HK-2 (cell line): ENCODE results near the gene SLC39A8.
"Not testable (repeated sequence)": the region's sequence is repeated elsewhere in the genome, so short reads cannot be mapped to it uniquely, and the experiment has no call there.

ENCODE experiments used
- DNase-seq: peaks from one replicate; pipeline ENCODE4 v3.0.0-alpha.2; 2018; ENCODE audit not compliant: unreplicated experiment

Gene SLC39A8

DNA sequence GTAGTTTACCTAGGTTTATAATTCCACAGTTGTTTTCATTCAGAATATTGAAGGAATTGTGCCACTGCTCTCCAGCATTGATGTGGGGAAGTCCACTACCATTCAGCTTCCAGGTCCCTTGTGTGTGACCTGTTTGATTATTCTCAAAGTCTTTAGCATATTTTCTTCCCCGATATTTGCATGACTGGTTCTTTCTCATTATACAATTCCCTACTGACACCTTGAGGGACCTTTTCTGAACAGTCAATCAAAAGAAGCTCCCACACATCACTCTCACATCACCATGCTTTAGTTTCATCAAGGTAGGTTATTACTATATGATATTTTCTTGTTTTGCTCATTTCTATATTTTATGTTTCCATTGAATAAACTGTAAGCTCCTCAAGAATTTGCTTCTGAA is 44.1 kb downstream of the SLC39A8 start:
- DNase-seq, result no peak

DNA sequence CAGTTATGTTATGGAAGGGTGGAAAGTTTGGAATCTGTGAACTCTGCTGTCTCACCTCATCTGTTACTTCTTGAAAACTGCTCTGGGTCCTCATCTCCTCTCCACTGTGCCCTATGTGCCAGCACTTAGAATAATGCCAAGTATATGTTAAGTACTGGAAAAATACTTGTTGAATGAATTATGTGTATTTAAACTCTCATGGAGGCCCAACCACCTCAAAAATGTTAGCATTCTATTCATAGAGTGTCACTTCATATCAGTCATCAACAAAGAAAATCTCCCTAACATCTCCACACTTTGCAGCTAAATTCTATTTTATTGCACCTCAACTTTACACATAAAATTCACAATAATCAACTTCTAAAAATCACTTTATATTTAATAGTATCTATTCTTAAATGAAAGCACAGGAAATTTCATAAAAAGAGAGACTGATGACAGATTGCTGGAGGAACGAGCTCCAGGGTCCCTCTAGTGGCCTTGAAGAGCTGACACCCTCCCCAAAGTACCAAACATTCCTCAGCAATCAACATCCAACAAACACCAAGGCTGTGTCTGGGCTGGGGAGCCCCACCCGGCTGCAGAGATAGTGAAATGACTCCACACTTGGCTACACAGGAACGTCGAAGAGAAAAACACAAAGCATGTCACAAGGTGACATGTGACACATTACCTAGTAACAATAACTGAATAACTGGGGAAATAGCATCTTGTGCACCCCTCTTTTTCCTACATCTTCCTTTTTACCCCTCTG is 45.8 kb downstream of the SLC39A8 start:
- DNase-seq, result peak; percentile 24

DNA sequence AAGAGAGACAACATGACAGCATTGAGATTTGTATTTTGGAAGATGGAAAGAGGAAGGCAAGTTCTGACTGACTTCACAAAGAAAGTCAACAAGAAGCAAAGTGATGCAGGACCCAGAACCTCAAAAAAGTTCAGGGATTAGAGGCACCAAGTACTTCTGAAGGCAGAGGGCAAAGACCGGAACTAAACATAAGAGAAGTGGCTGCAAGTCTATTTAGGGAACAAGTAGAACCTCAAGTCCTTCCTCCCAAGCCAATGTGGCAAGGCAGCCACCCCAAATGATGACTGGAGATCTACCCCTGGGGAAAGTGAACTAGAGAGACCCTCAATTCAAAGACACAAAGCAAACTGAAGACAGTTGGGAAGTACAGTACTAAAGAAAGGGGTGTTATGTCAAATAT is 46.6 kb downstream of the SLC39A8 start:
- no peak for DNase-seq

DNA sequence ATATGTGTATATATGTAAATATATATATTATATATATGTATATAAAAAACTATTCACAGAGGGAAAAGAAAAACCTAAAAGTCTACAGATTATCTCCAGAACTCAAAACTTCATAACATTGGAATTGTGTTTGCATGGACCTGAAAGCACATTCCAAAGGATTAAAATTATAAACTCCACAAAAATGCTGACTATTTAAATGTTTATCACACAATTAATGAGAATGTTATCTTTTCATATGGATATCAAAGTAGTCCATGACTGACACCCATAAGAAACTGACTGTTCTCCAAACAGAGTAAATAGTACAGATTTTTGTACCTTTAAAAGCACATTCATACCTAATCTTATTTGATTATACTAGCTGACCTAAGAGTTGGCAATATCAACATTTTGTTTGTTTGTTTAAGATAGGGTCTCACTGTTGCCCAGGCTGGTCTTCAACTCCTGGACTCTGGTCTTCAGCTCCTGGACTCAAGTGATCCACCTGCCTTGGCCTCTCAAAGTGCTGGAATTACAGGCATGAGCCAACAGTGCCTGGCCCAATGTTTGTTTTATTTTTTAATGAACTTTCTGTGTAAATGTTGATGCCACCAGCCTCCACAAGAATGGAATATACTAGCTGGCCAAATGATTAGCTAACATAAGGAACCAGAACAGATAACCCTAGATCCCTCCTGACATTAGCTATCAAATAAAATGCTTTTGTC is 50.0 kb downstream of the SLC39A8 start:
- no peak for DNase-seq

DNA sequence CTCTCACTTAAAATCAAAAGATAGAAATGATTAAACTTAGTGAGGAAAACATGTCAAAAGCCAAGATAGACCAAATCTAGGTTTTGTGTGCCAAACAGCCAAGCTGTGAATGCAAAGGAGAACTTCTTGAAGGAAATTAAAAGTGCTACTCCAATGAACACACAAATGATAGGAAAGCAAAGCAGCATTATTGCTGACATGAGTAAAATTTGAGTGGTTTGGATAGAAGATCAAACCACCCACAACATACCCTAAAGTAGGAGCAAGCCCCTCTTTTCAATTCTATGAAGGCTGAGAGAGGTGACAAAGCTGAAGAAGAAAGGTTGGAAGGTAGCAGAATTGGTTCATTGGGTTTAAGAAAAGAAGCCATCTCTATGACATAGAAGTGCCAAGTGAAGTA is 56.8 kb downstream of the SLC39A8 start:
- no peak for DNase-seq

DNA sequence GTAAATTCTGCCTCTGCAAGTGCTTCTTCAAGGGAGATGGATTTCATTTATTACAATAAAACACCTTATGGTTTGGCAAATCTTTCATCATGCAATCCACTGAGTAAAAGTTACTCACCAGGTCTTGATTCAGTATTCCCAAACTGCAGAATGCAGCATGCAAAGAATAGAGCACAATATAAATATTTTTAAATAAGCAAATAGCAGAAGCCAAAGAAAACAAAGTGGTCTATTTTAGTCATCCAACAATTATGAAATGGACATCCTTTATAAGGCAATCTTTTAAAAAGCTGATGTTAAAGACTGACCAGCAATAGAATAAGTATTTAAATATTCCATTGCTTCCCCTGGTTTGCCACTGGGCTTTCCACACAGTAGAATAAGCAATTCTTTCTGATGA is 59.5 kb downstream of the SLC39A8 start:
- DNase-seq, result no peak

DNA sequence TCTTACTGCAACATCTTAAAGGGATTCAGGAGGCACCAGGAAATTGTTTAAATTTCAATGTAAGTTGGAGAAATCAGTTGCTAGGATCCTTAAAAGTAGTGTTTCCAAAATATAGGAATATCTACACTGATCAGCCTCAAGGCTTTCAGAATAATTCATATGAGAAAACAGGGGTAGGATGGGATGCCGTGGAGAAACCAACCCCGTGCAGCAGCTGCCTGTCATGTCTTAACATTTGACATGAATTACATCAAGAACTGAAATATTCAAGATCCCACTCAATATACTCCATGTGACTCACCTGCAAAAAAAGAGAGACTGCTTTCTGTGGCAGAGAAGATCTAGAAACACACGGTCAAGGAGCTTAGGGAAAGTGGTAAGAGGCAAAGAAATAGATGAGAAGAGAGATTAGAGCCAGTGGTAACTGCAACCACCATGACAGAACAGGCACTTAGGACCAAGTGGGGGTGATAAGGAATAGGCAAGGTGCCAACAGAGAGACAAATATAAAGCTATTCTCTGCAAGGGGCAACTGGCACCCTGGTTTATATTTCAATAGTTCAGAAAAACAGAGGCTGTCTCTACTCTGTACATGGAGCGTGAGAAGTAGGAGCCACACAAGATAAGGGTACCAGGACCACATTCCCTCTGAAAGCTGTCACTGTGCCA is 64.0 kb downstream of the SLC39A8 start:
- DNase-seq, result no peak

DNA sequence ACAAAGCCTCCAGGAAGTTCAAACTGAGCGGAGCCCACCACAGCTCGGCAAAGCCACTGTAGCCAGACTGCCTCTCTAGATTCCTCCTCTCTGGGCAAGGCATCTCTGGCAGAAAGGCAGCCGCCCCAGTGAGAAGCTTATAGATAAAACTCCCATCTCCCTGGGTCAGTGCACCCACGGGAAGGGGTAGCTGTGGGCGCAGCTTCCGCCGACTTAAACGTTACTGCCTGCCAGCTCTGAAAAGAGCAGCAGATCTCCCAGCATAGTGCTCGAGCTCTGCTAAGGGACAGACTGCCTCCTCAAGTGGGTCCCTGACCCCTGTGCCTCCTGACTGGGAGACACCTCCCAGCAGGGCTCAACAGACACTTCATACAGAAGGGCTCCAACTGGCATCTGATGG is 72.0 kb downstream of the SLC39A8 start:
- DNase-seq, result not testable (repeated sequence)

DNA sequence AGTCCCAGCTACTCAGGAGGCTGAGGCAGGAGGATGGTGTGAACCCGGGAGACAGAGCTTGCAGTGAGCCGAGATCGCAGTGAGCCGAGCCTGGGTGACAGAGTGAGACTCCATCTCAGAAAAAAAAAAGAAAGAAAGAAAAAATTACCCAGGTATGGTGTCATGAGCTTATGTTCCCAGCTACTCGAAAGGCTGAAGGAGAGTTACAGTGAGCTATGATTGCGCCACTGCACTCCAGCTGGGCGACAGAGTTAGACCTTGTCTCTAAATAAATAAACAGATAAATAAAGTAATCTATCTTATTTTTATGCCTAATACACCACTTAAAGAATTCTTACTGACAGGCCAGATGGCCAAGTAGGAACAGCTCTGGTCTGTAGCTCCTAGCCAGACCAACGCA is 73.0 kb downstream of the SLC39A8 start:
- no peak for DNase-seq

DNA sequence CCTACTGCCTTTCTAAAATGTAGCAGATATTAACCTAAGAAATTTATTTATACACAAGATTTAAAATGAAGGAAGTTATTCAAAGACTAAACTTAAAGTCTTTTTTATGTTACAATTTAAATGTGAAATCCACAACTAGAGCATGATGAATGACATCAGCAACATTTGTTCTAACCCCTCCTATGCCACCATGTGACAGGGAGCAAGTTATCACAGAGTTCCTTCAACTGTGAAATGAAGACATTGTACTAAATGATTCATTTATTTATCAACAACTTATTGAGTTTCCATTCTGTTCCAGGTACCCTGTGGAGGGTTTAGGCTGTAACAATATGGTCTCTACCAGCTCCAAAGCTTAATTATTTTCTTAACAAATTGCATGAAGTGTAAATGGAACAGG is 76.9 kb downstream of the SLC39A8 start:
- no peak for DNase-seq

DNA sequence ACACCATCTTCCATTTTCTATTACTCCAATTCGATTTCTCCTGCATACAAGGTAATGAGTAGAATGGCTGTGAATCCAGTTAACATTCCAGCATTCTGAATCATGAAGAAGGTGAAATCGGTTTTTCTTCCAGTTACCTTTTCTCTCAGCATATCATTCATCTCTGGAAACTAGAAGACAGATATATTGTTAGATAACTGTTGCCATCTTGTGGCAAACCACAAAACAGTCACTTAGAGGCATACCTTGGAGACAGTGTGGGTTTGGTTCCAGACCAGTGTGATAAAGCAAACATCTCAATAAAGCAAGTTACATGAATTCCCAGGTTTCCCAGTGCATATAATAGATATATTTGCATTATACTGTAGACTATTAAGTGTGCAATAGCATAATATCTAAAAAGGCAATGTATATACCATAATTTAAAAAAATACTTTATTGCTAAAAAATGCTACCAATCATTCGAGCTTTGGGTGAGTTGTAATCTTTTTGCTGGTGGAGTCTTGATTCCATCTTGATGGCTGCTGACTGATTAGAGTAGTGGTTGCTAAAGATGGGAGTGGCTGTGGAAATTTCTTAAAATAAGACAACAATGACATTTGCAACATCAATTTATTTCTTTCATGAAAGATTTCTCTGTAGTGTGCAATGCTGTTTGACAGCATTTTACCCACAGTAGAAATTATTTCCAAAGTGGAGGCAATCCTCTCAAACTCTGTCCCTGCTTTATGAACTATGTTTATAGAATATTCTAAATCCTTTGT is 82.1 kb downstream of the SLC39A8 start:
- DNase-seq, result no peak

DNA sequence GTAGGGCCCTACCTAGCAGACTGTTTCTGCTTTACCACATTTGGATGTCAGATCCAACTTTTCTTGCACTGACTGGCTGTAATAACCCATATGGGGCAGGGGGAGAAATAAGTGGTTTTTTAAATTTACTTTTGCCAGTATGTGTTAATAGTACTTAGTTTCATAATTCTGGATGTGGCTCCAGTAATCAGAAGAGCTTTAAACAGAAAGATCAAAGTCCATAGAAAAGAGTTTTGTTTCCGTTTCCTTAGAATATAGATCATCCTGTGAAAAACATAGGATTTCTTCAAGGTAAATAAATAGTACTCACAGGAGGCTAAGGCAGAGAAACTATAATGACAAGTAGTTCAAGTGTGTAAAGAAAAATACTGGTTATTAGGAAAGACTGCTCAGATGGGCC is 85.6 kb downstream of the SLC39A8 start:
- no peak for DNase-seq

DNA sequence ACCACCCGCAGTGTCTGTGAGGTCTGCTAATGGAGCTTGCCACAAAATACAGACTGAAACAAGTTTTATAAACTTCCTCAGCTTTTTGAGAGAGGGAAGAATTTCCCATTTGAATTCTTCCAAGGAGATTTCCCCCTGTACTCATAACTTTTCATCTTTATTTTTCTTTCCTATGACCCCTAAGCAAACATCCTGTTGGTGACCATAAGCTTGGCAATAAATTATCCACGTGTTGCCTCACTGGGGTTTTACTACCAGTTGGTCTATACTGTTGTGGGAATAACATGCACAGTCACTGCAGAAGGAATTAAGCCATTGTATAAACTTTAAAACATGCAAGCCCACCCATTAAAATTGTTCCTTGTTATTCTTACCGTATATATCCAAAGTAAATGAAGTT is 86.2 kb downstream of the SLC39A8 start:
- no peak for DNase-seq

DNA sequence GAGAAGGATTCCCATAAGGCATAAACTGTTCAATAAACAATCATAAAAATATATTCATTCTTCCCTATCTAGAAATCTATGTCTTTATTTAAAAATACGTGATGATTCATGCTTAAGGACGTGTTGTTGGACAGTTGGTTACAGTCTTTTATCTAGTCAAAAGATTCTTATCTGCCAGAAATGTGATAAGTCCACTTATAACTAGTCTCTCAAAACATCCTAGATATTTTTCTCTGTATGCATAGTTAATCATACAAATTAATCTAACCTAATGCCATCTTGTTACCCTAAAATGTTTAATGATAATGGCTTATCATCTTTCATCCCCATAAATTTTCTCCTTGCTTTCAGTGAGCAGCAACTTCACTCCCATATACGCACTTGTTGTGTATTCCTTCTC is 89.0 kb downstream of the SLC39A8 start:
- no peak for DNase-seq

DNA sequence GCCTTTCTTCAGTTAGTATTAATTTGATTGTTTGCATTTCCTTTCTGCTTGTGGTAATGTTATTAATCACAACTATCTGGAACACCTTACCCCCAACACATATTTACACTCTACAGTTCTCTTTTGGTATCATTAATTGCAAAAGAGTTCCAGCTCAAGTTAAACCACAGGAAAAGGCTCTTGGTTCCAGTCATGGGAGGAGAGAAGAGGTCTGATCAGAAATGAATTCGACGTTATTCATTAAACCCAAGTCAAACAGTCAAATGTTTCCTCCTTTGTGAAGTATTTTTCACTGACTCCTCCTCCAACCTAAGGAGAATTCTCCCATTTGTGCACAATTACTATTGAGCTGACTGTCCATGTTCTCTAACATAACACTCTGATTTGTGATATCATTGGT is 91.4 kb downstream of the SLC39A8 start:
- DNase-seq, result no peak

DNA sequence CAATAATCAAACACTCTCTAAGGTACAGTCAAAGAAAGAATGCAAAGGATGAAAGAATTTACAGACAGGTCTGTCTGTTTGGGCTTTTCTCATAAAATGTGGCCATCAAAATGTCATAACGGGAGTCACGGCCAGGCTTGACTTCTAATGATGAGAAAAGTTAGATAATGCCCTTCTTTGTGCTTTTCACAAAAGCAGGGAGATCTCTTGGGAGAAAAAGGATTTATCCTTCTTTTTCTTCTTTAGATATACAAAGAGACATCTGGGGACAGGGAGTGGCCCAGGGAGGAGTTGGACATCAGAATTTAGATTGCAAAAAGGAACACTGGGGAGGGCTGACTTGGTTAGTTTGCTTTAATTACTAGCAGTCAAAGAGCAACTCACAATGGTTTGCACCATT is 93.1 kb downstream of the SLC39A8 start:
- no peak for DNase-seq

DNA sequence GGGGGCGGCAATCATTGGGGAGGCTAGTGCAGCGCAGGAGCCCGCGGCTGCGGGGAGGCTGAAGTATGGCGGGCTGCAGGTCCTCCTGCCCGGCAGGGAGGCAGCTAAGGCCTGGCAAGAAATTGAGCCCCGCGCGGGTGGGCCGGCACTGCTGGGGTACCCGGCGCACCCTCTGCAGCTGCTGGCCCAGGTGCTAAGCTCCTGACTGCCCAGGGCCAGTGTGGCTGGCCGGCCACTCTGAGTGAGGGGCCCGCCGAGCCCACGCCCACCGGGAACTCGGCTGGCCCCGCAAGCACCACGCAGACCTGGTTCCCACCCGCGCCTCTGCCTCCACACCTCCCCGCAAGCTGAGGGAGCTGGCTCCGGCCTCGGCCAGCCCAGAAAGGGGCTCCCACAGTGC is 94.9 kb downstream of the SLC39A8 start:
- no peak for DNase-seq

DNA sequence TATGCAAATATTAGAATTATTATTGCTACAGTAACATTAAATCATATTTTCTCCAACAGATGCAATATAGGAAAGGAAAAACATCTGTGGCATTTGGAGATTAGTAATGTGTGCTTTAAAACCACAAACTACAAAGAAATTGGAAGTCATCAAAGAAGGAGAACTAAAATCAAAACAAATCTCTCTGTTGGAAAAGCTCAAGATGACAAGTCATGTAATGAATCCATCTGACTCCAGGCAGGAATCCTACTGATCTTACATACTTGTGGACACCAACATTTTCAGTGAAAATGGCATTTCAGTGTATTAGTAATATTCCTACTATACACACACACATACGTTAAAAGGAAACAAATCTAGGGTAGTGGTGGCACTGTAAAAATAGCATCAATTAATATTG is 98.2 kb downstream of the SLC39A8 start:
- DNase-seq, result no peak

DNA sequence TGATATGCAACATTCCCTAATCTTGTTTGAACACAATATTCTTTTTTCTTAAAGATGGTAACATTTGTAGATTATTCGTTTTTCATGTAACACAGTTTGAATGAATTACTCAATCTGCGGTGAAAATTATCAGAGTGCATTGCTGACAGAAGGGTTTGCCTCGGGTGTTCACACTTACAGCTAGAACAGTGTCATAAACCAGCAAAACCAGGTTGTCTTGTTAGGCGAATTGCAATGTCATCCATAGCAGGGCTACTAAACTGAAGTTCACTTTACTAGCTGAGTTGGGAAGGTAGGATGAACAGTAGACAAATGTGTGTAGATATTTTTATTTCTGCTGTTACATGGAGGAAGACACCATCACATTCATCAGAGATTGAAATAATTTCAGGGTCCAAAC is 98.9 kb downstream of the SLC39A8 start:
- DNase-seq, result no peak

DNA sequence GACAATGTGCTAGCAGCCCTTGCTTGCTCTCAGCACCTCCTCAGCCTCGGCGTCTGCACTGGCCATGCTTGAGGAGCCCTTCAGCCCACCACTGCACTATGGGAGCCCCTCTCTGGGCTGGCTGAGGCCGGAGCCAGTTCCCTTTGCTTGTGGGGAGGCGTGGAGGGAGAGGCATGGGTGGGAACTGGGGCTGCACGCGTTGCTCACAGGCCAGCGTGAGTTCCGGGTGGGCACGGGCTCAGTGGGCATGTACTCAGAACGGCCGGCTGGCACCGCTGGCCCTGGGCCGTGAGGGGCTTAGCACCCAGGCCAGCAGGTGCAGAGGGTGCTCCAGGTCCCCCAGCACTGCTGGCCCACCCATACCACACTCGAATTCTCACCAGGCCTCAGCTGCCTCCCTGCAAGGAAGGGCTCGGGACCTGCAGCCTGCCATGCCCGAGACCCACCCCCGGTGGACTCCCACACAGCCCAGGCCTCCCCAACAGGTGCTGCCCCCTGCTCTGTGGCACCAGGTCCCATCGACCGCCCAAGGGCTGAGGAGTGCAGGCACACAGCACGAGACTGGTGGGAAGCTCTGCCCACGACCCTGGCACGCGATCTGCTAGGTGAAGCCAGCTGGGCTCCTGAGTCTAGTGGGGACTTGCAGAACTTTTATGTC is 100.3 kb downstream of the SLC39A8 start:
- no peak for DNase-seq

DNA sequence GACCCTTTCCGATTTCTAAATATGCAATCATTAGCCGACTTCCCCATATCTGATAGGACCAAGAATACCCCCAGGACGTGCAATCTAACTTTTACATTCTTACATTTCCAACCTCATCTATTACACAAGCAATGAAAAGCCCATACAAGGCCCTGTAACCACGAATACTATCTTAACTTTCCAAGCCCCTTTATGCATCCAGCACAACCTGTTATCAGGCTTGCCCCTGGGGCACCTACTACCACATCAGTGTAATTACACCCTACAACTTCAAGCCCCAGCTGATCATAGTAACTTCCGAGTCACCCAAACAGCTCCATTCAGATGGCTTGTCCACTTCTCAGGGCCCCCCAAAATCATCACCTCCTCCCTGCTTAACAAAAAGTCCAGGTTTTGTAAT is 102.0 kb downstream of the SLC39A8 start:
- not testable (repeated sequence) for DNase-seq
